Umbilical cord (tissue), 2 donors: Measurements from ENCODE around the gene AEBP1. TPM values are rescaled to one million over a fixed set of nuclear protein-coding genes. Genes with fewer than 3 reads are reported as not detected.
"Not testable (repeated sequence)": the region's sequence is repeated elsewhere in the genome, so short reads cannot be mapped to it uniquely, and the experiment has no call there.

Experiments used
- DNase-seq: peaks from one replicate; pipeline ENCODE4 v3.0.0-alpha.2; 2015; ENCODE audit warnings: low spot score
- total RNA-seq: library from RNA; depleted of rRNA; stranded (reverse); fragments of >200 nt; gene quantifications from one replicate; pipeline ENCODE4 v1.2.3, GENCODE V29; 2014; ENCODE audit warnings: low replicate concordance; ENCODE audit not compliant: insufficient read depth

Gene AEBP1
- total RNA-seq, 1 donor from 2014 or later: 77.0 TPM

DNA sequence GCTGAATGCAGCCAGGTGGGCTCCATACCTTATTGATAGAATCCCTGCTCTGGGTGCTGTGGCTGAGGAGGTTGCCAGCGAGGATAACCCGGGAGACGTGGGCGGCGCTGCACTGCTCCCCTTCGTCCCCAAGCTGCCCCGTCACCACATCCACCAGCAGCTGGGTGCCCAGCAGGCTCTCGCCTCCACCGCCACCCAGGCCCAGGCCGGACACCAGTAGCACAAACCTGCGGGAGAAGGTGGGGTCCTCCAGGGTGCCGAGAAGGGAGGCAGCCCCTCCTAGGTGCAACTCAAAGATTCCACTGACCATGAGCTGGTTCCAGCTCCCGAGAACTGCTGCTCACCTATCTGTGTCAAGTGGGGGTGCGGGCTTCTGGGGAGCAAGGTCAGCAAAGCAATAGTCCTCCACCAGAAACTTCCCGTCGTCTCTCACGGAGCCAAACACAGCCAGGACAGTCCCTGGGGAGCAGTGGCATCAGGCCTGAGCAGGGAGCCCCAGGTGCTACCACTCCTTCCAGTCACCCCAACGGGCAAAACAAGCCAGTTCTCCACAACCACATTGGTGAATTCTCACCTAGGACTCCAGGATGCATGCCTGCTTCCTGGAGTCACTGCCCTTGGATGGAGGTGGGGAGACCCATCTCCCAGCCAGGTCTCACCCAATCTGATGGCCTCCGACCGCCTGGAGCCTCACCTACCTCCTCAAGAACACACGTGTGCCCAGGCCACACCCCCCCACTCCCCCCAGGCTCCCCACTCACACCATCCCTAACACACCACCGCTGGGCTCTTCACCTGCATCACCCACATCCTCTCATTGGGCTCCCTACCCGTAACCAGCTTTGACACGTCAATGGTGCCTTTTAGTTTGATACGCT lies 12.9 kb downstream of the AEBP1 start:
- DNase-seq: no peak

DNA sequence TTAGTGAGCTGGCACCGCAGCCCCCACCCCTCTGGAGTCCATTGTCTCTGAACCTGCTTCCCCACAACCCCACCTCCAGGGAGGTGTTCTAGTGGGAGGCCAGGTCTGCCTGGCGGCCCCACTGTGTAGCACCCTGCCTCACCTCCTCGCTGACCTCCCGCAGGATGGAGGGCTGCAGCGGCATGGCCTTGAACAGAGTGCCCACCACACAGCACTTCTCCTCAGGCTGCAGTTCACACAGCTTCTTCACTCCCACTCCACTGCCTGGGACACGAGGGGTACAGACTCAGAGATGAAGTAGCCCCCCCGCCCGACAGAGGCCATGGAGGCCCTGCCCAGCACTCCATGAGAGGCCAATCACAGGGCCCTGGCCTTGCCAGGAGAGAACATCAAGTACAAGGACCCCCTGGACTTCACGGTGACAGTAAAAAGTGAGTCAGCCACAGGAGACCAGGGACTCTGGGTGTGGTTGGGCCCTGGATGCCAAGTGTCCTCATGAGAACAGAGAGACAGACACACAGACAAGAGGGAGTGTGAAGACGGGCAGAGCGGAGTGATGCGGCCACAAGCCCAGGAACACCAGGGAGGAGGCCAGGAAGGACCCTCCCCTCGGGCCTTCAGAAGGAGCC lies 13.8 kb downstream of the AEBP1 start:
- no peak for DNase-seq

DNA sequence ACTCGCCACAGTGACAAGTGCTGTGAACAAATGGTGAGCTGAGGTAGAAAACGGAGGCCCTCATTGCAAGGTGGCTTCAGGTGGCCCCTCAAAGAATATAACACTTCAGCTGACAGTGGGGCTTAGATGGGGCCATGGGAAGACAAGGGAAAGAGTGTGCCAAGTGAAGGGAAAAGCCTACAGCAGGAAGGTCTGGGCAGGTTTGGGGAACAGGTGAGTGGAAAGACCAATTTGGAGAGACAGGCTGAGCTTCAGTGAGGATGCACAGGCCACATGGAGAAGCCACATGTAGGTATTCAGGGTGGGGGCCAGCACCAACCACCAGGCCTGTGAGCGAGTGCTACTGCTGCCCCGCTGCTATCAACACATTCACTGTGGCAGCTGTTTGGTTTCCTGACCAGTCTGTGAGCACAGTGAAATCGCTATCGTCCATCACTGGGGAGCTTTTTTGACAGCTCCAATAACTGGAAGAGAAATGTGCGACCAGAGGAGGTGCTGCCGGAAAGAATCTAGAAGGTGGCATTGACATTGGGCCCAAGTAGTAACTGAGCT lies 15.8 kb downstream of the AEBP1 start:
- no peak for DNase-seq

DNA sequence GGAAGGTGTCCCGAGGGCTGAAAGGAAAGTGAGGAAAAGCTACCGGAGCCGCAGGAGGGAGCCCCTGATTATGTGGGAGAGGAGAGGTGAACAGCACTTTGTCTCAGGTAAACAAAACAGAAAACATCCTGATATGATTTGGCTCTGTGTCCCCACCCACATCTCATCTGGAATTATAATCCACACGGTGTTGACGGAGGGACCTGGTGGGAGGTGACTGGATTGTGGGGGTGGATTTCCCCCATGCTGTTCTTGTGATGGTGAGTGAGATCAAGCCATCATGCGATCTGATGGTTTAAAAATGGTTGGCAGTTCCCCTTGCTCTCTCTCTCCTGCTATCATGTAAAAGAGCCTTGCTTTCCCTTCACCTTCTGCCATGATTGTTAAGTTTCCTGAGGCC lies 16.2 kb downstream of the AEBP1 start:
- no peak for DNase-seq

DNA sequence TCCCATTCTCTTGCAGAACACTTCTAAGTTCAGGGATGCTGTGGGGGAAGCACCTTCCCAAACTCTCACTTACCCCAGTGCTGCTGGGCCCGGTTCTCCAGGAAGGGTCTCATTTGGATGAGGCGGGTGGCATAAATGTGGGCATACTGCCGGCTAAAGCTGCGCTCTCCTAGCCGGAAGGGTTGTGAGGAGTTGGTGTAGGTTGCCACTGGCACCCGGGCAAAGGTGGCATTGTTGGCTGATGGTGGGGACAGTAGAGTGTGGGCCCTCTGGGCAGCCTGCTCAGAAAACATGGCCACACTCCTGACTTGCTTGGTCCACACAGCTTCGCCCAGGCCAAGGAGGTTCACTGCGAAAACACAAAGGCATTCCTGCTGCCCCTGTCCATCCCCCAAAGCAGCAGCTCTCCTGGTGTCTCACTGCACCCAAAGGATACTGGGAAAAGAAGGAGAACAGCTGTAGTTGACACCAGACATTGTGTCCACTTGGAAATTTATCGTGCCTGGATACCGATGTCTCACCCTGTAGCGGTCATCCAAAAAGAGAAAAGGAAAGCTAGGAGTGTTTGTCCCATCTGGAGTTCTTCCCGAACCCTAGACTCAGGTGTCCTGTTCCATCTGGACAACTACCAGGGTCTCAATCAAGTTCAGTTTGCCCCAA lies 17.7 kb downstream of the AEBP1 start:
- DNase-seq: no peak

DNA sequence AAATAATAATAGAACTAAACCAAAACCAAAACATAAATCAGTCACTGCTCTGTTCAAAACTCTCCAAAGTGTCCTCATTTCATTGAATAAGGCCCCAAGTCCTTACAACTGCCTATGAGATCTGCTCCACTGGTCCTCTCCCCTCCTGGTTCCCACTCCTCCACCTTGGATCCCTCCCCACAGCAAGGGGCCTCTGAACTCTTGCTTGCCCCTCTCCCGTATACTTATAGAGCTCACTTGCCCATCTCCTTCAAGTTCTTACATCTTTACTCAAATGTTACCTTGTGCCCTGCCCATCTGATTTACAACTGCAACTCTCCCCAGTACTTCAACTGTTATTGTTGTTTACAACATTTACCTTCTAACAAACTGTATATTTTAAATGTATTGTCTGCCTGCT lies 18.4 kb downstream of the AEBP1 start:
- no peak for DNase-seq

DNA sequence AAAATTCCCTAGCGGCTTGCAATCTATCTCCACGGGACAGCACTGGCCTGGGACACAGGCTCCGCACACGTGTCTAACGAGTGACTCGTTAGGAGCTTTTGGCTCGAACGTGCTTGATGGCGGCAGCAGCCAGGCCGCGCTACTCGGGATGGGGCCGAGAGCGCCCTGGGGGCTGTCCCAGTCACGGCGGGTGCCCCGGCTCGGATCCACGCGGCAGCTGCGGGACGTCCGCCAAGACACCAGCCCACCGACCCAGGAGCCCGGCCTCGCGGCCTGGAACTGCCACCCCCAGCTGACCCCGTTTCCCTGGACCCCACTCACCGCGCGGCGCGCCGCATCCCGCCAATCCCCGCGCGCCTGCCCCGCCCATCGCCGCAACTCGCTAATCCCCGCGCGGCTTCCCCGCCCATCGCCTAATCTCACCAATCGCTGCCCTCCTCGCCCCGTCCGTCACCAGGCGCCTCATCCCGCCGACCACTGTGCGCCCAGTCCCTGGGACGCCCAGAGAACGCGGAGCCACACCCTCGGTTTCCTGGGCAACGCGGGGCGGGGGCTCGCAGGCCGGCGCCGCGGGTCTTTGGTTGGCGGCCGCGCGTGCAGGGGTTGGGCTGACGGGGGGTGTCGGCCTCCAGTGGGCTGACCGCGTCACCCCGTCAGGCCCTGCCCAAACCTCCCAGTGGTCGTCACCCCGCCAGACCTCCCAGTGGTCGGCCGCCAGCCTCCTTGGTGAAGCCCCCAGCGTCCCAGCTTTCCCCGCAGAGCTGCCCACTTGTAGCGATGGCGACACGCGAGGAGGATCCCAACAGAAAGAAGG lies 19.3 kb downstream of the AEBP1 start, which contains the start of gene POLD2:
Gene POLD2, minus strand, starts transcription at position 359 of the 814 bp plus-strand sequence. CDS start 1,495 bp downstream, outside the sequence.
- DNase-seq: peak; percentile 99

DNA sequence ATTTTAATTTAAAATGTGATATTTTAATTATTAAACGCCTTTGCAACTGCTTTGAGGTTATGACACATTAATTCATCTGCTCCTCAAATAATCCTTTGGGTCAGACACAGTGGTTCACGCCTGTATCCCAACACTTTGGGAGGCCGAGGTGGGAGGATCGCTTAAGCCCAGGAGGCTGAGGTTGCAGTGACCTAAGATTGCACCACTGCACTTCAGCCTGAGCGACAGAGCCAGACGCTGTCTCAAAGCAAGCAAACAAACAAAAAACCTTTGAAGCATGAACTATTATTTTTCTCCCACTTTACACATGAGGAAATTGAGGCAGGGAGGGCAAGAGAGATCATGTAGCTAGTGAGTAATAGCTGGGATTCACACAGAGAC lies 20.7 kb downstream of the AEBP1 start:
- no peak for DNase-seq

DNA sequence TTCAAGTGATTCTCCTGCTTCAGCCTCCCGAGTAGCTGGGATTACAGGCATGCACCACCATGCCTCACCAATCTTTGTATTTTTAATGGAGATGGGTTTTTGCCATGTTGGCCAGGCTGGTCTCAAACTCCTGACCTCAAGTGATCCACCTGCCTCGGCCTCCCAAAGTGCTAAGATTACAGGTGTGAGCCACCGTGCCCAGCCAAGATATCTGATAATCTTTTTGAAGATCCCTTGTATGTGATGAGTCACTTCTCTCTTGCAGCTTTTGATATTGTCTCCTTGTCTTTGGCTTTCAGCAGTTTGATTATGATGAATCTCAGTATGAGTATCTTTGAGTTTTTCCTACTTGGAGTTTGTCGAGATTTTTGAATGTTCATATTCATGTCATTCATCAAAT lies 22.4 kb downstream of the AEBP1 start:
- DNase-seq: not testable (repeated sequence)

DNA sequence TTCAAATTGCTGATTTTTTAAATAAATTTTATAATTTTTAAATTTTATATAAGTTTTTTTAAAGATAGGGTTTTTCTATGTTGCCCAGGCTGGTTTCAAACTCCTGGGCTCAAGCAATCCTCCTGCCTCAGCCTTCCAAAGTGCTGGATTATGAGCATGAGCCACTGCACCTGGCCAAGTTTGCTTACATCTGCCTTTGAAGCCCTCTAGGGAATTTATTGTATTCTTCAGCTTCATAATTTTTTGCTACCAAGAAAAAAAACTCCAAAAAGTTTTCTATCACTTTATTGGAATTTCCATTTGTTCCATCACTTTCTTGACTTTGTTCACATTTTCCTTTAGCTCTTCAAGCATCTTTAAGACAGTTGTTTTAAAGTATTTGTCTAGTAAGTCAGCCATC lies 23.0 kb downstream of the AEBP1 start:
- no peak for DNase-seq

DNA sequence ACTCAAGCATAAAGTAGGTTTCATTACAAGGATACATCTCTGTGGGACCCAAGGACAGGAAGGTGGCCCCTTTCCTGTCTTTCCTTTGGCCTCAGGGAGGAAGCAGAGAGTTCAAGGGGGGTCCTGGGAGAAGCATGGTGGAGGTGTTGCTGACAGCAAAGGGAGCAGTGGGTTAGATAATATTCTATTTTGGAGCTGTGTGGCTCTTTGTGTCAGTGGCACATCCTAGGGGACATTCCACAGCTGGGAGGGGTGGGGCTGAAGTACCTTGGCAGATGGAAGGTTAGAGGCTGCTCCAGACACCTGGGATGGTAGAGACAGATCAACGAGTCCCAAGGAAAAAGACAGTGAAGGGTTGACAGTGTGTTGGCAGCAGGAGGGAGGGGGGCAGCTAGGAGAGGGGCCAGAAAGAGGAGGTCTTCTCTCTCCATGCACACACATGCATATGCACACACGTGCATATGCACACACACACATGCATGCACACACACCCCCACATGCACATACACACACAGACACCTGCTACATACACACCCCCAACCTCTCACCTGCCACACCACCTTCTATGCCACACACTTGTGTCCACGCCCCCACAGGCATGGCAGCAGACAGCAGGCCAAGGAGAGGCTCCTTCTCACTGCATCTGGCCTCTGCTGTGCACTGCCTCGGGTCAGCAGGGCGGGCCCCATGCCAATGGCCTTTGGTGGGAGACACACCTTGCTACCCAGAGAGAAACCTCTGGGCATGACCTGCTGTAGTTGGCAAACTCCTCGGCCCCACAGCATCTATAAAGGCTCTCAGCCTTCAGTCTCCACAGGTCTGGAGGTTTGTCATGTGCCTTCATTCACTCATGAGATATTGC lies 24.8 kb downstream of the AEBP1 start:
- no peak for DNase-seq

DNA sequence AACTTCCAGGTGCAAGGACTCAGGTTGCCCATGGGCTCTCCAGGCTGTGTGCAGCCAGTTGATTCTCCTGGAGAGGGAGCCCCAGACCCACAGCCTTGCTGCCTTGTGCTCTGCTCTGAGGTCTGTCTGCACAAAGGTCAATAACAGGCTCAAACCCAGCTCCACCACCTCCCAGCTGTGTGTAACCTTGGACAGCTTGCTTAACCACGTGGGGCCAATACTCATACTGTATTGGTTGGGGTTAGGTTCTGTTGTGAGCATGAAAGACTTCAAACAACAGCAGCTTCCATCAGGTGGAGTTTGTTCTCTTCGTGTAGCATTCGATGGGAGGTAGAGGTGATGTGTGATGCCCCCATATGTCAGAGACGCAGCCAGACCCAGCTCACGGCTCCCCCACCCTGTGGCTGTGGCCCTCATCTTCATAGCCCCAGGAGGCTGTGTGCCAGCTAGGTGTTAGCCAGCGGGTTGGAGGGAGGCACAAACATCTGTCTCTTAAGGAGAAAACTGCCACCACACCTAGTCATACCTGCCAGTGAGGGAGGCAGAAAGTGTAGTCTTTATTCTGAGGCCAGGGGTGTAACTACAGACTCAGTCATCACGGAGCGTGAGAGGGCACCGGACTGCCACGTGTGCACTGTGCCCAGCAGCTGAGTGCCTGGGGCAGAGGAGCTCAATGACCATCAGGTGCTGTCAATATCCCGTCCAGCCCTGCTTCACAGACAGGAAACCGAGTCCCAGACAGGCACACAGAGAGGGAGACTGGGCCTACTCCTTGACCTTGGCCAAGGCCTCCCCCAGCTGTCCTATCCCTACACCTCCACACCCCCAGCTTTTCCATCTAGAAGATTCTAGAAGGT lies 27.3 kb downstream of the AEBP1 start:
- peak; percentile 33 for DNase-seq

DNA sequence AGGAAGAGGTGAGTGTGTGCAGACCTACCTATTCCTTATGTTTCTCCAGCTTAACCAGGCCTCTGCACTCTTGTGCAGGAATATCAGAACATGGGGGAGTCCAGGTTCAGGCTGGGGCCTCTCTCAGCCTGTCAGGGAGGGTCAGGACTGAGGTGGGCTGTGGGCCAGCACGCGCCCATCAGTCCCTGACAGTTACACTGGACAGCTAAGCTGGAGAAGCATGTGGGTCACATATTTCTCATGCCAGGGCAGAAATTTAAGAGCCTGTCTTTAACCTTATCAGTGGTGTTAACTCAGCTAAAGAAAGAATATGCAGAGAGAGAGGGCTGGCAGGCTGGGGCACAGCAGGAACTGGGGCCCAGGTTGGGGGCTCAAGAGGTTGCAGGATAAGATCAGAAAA lies 27.9 kb downstream of the AEBP1 start:
- peak; percentile 85 for DNase-seq

DNA sequence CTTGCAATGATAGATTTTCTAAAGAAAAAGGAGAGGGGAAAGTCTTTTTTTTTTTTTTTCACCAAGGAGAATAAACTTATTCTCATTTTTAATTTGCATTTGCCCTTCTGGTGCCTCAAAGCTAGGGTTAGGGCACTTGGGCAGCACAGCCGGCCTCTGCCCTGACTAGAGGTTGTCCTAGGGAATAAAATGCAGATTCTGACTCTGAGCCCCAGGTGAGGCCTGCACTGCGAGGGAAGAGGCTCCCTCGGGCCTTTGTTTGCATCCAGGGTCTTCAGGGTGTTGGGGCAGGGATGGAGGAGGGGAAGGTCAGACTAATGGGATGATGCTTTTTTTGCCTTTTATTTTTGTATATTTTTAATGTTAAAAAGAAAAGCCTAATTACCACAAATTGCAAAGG lies 29.1 kb downstream of the AEBP1 start:
- DNase-seq: no peak

DNA sequence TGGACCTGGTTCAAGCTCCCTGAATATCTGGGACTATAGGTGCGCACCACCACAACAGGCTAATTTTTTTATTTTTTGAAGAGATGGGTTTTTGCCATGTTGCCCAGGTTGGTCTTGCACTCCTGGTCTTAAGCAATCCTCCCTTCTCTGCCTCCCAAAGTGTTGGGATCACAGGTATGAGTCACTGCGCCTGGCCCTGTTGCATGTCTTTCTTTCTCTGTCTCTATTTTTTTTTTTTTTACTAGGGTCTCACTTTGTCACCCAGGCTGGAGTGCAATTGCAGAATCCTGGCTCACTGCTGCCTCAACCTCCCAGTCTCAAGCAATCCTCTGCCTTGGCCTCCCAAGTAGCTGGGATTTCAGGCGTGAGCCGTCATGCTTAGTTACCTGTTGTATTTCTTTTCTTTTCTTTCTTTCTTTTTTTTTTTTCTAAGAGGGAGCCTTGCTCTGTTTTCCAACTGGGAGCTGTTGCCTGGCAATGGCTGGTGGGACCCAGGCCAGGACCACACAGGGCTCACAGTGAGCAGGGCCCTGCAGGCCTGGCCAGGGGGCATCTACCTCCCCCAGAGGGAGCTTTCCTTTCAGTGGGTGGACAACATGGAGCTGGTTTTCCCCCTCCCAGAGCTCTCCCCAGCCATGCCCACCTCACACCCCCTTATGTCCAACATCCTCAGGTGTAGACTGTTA lies 30.9 kb downstream of the AEBP1 start:
- no peak for DNase-seq

DNA sequence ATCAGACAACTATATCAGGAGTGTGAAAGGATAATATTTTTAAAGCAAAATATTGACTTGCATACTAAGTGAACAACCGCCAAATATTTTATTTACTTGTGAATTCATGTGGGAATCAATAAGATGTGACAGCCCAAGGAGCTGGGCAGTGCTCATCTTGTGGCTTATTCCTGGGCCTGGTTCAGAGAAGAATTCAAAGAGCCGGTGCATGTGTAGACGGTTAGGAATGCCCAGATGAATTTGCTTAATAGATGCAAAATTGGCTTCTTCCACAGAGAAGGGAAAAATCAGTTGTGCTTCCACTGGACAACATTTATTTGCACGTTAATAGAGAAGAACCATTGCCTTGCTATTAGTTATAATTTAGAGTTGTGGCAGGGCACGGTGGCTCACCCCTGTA lies 32.6 kb downstream of the AEBP1 start:
- no peak for DNase-seq

DNA sequence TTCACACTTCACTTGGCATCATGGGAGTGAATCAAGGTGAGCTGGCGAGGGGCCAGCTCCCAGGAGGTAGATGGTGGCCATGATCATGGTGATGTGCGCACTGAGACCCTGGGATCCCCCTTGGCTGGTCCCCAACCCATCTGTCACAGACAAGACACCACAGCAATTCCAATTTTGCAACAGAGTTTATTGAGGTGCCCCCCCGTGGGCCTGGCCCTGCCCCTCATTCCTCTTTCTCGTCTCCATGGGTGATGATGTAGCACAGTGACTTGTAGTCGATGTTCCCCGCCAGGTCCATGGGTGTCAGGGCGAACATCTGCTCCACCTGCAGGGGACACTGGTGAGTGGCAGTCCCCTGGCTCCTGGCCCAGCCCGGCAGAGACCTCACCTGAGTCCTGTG lies 34.6 kb downstream of the AEBP1 start:
- DNase-seq: no peak

DNA sequence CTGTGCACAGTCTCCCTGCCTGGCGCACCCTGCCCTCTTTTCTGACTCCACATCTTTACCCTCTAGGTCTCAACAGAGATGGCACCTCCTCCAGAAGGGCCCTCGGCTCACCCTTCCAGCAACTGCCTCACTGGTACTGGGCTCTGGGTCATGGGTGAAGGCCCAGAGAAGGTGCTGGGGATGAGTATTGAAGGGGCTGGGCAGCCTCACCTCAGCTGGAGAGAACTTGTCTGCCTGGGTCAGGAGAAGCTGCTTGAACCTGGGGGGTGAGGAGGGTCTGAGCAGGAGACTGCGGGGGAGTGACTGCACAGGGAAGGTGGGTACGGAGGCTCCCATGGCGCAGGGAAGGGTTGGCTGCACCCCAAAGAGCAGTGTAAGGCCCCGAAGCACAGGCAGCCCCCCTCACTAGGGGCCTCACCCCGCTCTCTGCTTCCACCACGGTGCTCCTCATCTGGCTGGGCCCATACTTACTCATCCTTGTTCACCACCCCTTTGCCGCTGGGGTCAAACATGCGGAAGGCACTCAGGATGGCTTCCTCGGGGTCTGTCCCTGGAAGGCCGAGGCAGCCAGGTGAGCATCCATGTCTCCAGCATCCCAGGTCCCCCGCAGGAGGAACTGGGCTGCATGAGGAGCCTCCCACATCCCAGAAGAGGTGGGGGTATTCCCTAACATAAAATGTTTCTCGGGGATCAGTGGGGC lies 35.3 kb downstream of the AEBP1 start:
- no peak for DNase-seq
